GM12864 (cell line): ENCODE results near the gene TRIM7.
"Not testable (repeated sequence)": the region's sequence is repeated elsewhere in the genome, so short reads cannot be mapped to it uniquely, and the experiment has no call there.

Source experiments
- DNase-seq: peaks from one replicate; pipeline ENCODE4 v3.0.0-alpha.2; 2011; ENCODE audit warnings: low read depth
- H3K4me3 ChIP-seq: 2 replicates; pipeline ENCODE4 v1.5.1; 2011; ENCODE audit warnings: mild to moderate bottlenecking, low read depth, low read length, control low read depth
- TF ChIP-seq, protein P1 (sequence below): IDR thresholded peaks from 2 replicates; pipeline ENCODE4 v1.5.1; 2011; ENCODE audit warnings: low read depth, mild to moderate bottlenecking, moderate library complexity, low read length, control low read depth, inconsistent platforms; ENCODE audit errors: missing control alignments

The TRIM7 gene

DNA sequence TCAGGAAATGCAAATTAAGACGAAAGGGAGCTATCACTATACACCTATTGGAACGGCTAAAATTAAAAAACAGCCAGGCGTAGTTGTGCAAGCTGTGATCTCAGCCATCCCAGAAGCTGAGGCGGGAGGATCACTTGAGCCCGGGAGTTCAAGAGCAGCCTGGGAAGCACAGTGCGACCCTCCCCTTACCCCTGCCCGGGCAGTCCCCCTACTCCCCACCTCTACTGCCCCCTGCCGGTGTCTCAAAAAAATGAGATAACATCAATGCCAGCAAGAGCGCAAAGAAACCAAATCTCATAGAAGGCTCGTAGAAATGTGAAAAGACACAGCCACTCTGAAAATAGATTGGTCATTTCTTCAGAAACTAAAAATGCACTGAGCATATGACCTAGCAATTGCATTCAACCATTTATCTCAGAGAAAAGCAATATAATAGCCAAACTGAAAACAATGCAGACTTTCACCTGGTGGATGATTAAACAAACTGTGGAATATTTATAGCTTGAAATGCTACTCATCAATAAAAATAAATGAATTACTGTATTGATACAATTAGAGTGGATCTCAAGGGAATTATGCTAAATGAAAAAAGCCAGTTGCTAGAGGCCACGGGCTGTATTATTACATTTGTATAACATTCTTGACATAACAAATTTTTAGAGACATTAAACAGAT, 37.0 kb downstream of the TRIM7 start:
- TF ChIP-seq, protein P1, sequence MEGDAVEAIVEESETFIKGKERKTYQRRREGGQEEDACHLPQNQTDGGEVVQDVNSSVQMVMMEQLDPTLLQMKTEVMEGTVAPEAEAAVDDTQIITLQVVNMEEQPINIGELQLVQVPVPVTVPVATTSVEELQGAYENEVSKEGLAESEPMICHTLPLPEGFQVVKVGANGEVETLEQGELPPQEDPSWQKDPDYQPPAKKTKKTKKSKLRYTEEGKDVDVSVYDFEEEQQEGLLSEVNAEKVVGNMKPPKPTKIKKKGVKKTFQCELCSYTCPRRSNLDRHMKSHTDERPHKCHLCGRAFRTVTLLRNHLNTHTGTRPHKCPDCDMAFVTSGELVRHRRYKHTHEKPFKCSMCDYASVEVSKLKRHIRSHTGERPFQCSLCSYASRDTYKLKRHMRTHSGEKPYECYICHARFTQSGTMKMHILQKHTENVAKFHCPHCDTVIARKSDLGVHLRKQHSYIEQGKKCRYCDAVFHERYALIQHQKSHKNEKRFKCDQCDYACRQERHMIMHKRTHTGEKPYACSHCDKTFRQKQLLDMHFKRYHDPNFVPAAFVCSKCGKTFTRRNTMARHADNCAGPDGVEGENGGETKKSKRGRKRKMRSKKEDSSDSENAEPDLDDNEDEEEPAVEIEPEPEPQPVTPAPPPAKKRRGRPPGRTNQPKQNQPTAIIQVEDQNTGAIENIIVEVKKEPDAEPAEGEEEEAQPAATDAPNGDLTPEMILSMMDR: peak; percentile 80
- DNase-seq: no peak
- H3K4me3 ChIP-seq: peak overlapping the region; percentile 24

DNA sequence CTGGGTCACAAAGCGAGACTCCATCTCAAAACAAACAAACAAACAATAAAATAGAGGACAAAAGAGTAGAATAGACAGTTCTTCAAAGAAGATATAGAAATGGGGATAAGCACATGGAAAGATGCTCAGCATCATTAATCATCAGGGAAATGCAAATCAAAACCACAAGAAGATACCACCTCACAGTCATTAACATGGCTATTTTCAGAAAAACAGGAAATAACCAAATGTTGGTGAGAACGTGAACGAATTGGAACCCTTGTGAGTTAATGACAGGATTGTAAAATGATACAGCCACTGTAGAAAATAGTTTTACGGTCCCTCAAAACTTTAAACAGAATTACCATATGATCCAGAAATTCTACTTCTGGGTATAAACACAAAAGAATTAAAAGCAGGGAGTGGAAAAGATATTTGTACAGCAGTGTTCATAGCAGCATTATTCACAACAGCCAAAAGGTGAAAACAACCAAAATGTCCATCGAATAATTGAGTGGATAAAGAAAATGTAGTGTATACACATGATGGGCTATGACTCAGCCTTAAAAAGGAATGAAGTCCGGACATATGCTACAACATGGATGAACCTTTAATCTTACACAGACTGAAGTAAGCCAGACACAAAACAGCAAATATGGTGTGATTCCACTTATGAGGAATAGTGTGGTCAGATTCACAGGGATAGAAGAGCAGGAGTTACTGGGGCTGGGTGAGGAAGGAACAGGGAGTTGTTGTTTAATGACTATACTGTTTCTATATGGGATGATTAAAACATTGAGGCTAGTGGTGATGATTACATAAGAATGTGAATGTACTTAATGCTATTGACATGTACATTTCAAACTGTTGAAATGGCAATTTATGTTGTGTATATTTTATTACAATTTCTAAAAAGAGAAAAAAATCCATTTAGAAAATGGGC, 37.9 kb downstream of the TRIM7 start:
- no peak overlapping the region for H3K4me3 ChIP-seq
- TF ChIP-seq, protein P1: no peak
- no peak for DNase-seq

DNA sequence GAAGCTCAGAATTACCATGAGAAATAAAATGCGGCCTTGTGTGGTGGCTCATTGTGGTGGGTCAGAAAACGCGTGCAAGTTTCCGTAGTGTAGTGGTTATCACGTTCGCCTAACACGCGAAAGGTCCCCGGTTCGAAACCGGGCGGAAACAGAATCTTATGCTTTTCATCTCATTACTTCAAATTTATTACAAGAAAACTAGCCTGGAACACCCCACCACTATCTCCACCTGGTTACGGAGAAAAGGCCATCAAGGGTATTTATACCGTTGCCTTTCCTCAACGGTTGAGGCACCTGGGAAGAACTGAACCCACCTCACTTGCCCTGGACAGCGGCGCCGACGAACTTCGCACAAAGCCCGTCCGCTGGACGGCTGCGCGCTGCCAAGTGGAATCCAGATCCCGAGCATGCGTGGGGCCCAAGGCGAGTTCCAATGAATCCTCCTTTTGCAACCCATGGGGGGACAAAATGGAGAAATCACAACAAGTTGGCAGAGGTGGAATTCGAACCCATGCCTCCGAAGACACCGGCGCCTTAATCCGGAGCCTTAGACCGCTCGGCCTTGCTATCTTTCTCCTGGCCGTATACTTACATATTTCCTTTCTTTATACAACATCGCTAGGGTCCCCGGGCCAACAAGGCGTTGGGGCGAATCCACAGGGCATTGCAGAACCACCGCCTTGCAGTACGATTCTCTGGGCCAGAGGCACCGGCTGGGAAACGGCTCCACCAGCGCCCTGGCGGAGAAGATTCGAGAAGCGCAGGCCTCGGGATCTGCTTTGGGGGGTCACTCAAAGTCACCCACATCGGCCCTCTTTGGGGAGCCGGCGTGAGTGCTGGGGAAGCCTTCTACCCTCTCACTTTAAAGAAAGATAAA, 40.7 kb downstream of the TRIM7 start:
- H3K4me3 ChIP-seq: no peak overlapping the region; the same call in 1 of the 2 replicates
- TF ChIP-seq, protein P1: no peak
- no peak for DNase-seq

DNA sequence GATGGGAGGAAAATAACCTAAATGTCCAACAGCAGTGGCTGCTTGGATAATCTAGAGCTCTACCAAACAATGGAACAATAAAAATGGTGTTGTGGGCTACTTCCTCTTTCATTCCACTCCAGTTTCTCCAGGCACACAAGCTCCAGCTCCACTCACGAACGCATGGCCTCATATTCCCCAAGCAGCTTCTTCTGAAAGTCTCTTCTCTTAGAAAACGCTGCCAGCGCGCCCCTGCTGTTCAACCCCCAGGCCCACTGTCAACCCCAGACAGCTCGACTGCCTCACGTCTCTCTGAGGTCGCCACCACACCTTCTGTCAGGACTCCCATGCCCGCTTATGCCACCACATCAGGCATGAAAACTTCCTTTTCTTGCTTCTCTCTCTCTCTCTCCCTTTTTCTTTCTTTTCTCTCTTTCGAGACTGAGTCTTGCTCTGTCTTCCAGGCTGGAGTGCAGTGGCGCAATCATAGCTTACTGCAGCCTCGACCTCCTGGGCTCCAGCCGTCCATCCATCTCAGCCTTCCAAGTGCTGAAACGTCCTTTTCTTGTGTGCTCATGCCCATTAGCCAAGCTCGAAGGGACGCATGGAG, 41.4 kb downstream of the TRIM7 start:
- H3K4me3 ChIP-seq: peak overlapping the region; percentile 45
- no peak for DNase-seq
- TF ChIP-seq, protein P1: peak; percentile 10

DNA sequence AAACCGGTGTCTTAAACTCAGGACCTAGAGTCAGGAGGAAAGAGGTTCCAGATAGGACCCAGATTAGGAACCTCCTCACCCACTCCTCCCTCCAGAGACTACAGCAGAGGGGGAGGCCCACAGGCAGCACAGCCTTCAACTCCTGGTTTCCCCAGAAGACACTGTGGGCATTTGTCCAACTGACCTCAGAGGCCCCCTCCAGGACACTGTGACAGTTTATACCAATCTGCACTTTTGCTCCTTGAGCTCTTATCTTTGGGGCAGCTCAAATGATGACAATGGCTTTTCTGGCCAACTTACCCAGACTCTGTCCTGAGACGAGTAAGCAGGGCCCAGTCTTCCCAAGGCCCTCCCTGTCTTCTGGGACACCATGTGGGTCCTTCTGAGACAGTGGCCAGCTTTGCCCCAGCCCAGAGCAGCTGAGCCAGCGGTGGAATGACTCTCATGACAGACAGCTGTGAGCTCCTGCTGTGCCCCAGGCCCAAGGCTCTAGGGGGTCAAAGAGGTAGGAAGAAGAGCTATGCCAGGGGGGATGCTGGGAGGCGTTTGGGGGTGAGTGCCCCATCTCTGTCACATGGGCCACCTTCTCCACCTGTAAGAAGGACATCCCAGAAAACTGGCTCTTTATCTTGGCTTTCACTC, 43.3 kb downstream of the TRIM7 start:
- H3K4me3 ChIP-seq: peak overlapping the region; percentile 54
- TF ChIP-seq, protein P1: no peak
- no peak for DNase-seq

DNA sequence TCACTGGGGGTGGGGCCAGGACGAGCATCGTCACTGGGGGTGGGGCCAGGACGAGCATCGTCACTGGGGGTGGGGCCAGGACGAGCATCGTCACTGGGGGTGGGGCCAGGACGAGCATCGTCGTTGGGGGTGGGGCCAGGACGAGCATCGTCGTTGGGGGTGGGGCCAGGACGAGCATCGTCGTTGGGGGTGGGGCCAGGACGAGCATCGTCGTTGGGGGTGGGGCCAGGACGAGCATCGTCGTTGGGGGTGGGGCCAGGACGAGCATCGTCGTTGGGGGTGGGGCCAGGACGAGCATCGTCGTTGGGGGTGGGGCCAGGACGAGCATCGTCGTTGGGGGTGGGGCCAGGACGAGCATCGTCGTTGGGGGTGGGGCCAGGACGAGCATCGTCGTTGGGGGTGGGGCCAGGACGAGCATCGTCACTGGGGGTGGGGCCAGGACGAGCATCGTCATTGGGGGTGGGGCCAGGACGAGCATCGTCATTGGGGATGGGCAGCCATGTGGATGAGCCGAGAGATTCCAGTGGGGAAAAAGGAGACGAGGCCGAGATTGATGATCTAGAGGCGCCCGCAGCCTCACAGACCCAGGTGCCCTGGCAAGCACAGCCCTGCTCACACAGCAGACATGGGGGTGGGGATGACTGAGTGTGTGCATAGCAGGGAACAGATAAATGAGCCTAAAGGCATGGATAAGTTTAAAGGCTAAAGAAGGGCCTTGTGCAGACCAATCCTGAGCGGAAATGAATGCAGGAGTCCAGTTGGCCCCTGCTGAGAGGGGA, 44.1 kb downstream of the TRIM7 start:
- DNase-seq: not testable (repeated sequence)
- H3K4me3 ChIP-seq: peak overlapping the region; percentile 54
